ENCODE measurements around the gene EXOSC1. TPM values are rescaled to one million over a fixed set of nuclear protein-coding genes. Genes with fewer than 3 reads are reported as not detected.
A peak's percentile ranks its signal among the peaks of the same experiment; 100 is the strongest.

EXOSC1 gene
- total RNA-seq, 2 donors from 2014 or later, result 21.8 to 30.8 TPM

- Histone ChIP-seq H3K4me3 (no peak overlapping the region), H3K36me3 (no peaks in the 10 kb centered on the region), H3K4me1 (replicated peaks) (peaks cover 2% of the 10 kb centered on the region), H3K27me3 (replicated peaks; ENCODE audit: insufficient read depth) (no peaks in the 10 kb centered on the region), H3K9me3 (no peaks in the 10 kb centered on the region), H3K27ac (no peak overlapping the region)
- DNase-seq (ENCODE audit: low spot score), result no peak
- TF ChIP-seq POLR2A (IDR thresholded peaks at IDR 0.05) (no peak), POLR2AphosphoS5 (IDR thresholded peaks at IDR 0.05) (no peak), CTCF (IDR thresholded peaks at IDR 0.05) (no peak)
- intact Hi-C loops (cut with DNase I), result no loop called here
- WGBS, result 78% methylated on average over 3 of the region's 3 CpGs
Observed at GRCh38 chr10:97406064-97406463, 39.7 kb downstream of the EXOSC1 start.

GRCh38 chr10:97404044-97404443, 41.8 kb downstream of the EXOSC1 start:
- Histone ChIP-seq H3K4me1 (replicated peaks) (peaks cover 2% of the 10 kb centered on the region), H3K27ac (no peak overlapping the region), H3K36me3 (no peaks in the 10 kb centered on the region), H3K27me3 (replicated peaks; ENCODE audit: insufficient read depth) (no peaks in the 10 kb centered on the region), H3K4me3 (no peak overlapping the region), H3K9me3 (no peaks in the 10 kb centered on the region)
- intact Hi-C loops (cut with DNase I), result no loop called here
- no peak for DNase-seq (ENCODE audit: low spot score)
- no peak for TF ChIP-seq CTCF (IDR thresholded peaks at IDR 0.05)
- TF ChIP-seq POLR2A (IDR thresholded peaks at IDR 0.05), result no peak
- TF ChIP-seq POLR2AphosphoS5 (IDR thresholded peaks at IDR 0.05), result no peak

GRCh38 chr10:97401455-97401919, 44.3 kb downstream of the EXOSC1 start:
- H3K4me1 ChIP-seq (replicated peaks), result no peaks in the 10 kb centered on the region
- peak overlapping the region; percentile 57 to 68 for H3K27ac ChIP-seq
- TF ChIP-seq POLR2A (IDR thresholded peaks at IDR 0.05) (no peak), CTCF (IDR thresholded peaks at IDR 0.05) (peak in 1 of 4 experiments; percentile 0)
- intact Hi-C loops (cut with DNase I), result no loop called here
- WGBS, result 70% methylated on average over 13 of the region's 13 CpGs
- DNase-seq (ENCODE audit: low spot score), result no peak
- no peaks in the 10 kb centered on the region for H3K36me3 ChIP-seq
- no peaks in the 10 kb centered on the region for H3K9me3 ChIP-seq
- H3K4me3 ChIP-seq, result peak overlapping the region; percentile 55 to 62
- H3K27me3 ChIP-seq (replicated peaks; ENCODE audit: insufficient read depth), result no peaks in the 10 kb centered on the region

- no peaks in the 10 kb centered on the region for H3K9me3 ChIP-seq
- peak; percentile 90 for DNase-seq (ENCODE audit: low spot score)
- TF ChIP-seq CTCF (IDR thresholded peaks at IDR 0.05) (peak in 2 of 4 experiments; percentile 1 to 12), POLR2AphosphoS5 (IDR thresholded peaks at IDR 0.05) (peak; percentile 97), POLR2A (IDR thresholded peaks at IDR 0.05) (no peak)
- no peaks in the 10 kb centered on the region for H3K4me1 ChIP-seq (replicated peaks)
- peak within 1 kb of the TSS; percentile 57 to 68 for H3K27ac ChIP-seq
- under 1% methylated on average over 39 of the region's 39 CpGs for WGBS
- intact Hi-C loops (cut with DNase I), result no loop called here
- H3K4me3 ChIP-seq, result peak within 1 kb of the TSS; percentile 55 to 62
- no peaks in the 10 kb centered on the region for H3K27me3 ChIP-seq (replicated peaks; ENCODE audit: insufficient read depth)
- no peaks in the 10 kb centered on the region for H3K36me3 ChIP-seq
Observed at GRCh38 chr10:97400665-97401454, 44.9 kb downstream of the EXOSC1 start, which contains the start of gene RRP12. Gene RRP12, minus strand, starts transcription at chr10:97401340. Its CDS starts 109 bp downstream, at chr10:97401231.

Measured in prostate gland (tissue), 2 donors.